GM12801 (cell line): ENCODE results near the gene GPR68.

Experiments
- CTCF ChIP-seq: IDR thresholded peaks from one replicate; pipeline ENCODE4 v1.5.1; 2011; ENCODE audit warnings: control low read depth; ENCODE audit not compliant: insufficient read length; ENCODE audit errors: extremely low read depth

Gene GPR68

GRCh38 chr14:91272341-91273272 is 28.1 kb upstream of the GPR68 start:
- TF ChIP-seq CTCF = no peak

- no peak for TF ChIP-seq CTCF
These were observed 27.1 kb upstream of the GPR68 start for GRCh38 chr14:91271639-91272038.

- no peak for TF ChIP-seq CTCF
These were observed 26.1 kb upstream of the GPR68 start for GRCh38 chr14:91270619-91271018.

- TF ChIP-seq CTCF = no peak
These were observed 25.7 kb upstream of the GPR68 start for GRCh38 chr14:91270188-91270587.

- no peak for TF ChIP-seq CTCF
These were observed 24.8 kb upstream of the GPR68 start for GRCh38 chr14:91269076-91269991.

GRCh38 chr14:91267965-91268437 is 23.5 kb upstream of the GPR68 start:
- TF ChIP-seq CTCF = no peak

GRCh38 chr14:91265404-91265803 is 20.9 kb upstream of the GPR68 start:
- no peak for TF ChIP-seq CTCF
